IMR-90 (cell line): ENCODE data around the gene KRTAP4-8. TPM values are rescaled to one million over a fixed set of nuclear protein-coding genes. Genes with fewer than 3 reads are reported as not detected.
A peak's percentile ranks its signal among the peaks of the same experiment; 100 is the strongest.
"Not testable (repeated sequence)": the region's sequence is repeated elsewhere in the genome, so short reads cannot be mapped to it uniquely, and the experiment has no call there.

ENCODE experiments used
- ATAC-seq: fragments of 200-7000 bp; cut with Tn5 transposase; 2 replicates; pipeline ENCODE4 v1.9.1; 2020; ENCODE audit warnings: low read depth, mild to moderate bottlenecking, moderate library complexity
- BruUV-seq: library from RNA; stranded (reverse); fragments of 400-500 nt; replicated peaks from 2 replicates; lab custom pipeline; 2021; lab: Mats Ljungman, UMichigan
- CTCF ChIA-PET: fragments of 300-600 bp; formaldehyde crosslinking; extraction: SDS; loops from one replicate; lab custom pipeline; 2021; ENCODE audit warnings: antibody characterized with exemption; lab: Yijun Ruan, JAX
- POLR2A ChIA-PET: fragments of 300-600 bp; sonication (Branson Sonifier 250); formaldehyde crosslinking; loops from one replicate; lab custom pipeline; 2022; ENCODE audit warnings: antibody characterized with exemption; ENCODE audit not compliant: unreplicated experiment; lab: Charles Lee
- DNase-seq: peaks from one replicate; pipeline ENCODE4 v3.0.0; 2013
- H2AFZ ChIP-seq: replicated peaks from 2 replicates; pipeline ENCODE3; 2013; ENCODE audit warnings: low read length, mild to moderate bottlenecking; ENCODE audit not compliant: poor library complexity
- H2AK5ac ChIP-seq: 2 replicates; pipeline ENCODE4 v1.6.1; 2013; ENCODE audit warnings: low read depth, low read length, inconsistent platforms
- H2AK9ac ChIP-seq: replicated peaks from 2 replicates; pipeline ENCODE3; 2013; ENCODE audit warnings: mild to moderate bottlenecking, low read depth, low read length, moderate library complexity; ENCODE audit not compliant: poor library complexity
- H2BK120ac ChIP-seq: 2 replicates; pipeline ENCODE4 v1.6.1; 2013; ENCODE audit warnings: low read depth, low read length, inconsistent platforms
- H2BK15ac ChIP-seq: 3 replicates; pipeline ENCODE4 v1.6.1; 2013; ENCODE audit warnings: low read depth, low read length, inconsistent platforms
- H2BK20ac ChIP-seq: 2 replicates; pipeline ENCODE4 v1.6.1; 2013; ENCODE audit warnings: low read depth, mild to moderate bottlenecking, inconsistent platforms, low read length, moderate library complexity
- H2BK5ac ChIP-seq: 2 replicates; pipeline ENCODE4 v1.6.1; 2013; ENCODE audit warnings: mild to moderate bottlenecking, low read depth, low read length, inconsistent platforms; ENCODE audit not compliant: poor library complexity, severe bottlenecking
- H3K14ac ChIP-seq: replicated peaks from 2 replicates; pipeline ENCODE4 v1.6.1; 2013; ENCODE audit warnings: low read depth, low read length, inconsistent platforms
- H3K18ac ChIP-seq: 2 replicates; pipeline ENCODE4 v1.6.1; 2013; ENCODE audit warnings: low read depth, low read length, control low read depth
- H3K23ac ChIP-seq: 2 replicates; pipeline ENCODE4 v1.6.1; 2013; ENCODE audit warnings: low read depth, low read length, inconsistent platforms
- H3K27ac ChIP-seq: 2 replicates; pipeline ENCODE4 v1.5.1; 2013; ENCODE audit warnings: mild to moderate bottlenecking, control low read depth, low read length; ENCODE audit not compliant: insufficient read depth
- H3K27me3 ChIP-seq: 2 replicates; pipeline ENCODE4 v1.6.1; 2013; ENCODE audit warnings: low read length; ENCODE audit not compliant: control insufficient read depth, insufficient read depth
- H3K36me3 ChIP-seq: 2 replicates; pipeline ENCODE4 v1.6.1; 2013; ENCODE audit warnings: low read length, mixed read lengths; ENCODE audit not compliant: control insufficient read depth, insufficient read depth
- H3K4ac ChIP-seq: 2 replicates; pipeline ENCODE4 v1.6.1; 2013; ENCODE audit warnings: low read depth, low read length, inconsistent platforms
- H3K4me1 ChIP-seq: 2 replicates; pipeline ENCODE4 v1.6.1; 2013; ENCODE audit warnings: low read length, mixed read lengths; ENCODE audit not compliant: control insufficient read depth, insufficient read depth
- H3K4me2 ChIP-seq: 2 replicates; pipeline ENCODE4 v1.6.1; 2013; ENCODE audit warnings: low read depth, mild to moderate bottlenecking, control low read depth, low read length, moderate library complexity
- H3K4me3 ChIP-seq: 2 replicates; pipeline ENCODE4 v1.5.1; 2013; ENCODE audit warnings: low read depth, mild to moderate bottlenecking, control low read depth, low read length, moderate library complexity; ENCODE audit not compliant: insufficient read depth
- H3K56ac ChIP-seq: 2 replicates; pipeline ENCODE4 v1.6.1; 2013; ENCODE audit warnings: low read length, inconsistent platforms; ENCODE audit not compliant: insufficient read depth; ENCODE audit errors: extremely low read depth
- H3K79me1 ChIP-seq, 2 experiments: 2 replicates each; pipeline ENCODE4 v1.6.1; 2013; ENCODE audit warnings: low read length in 2 of 2, inconsistent platforms in 1 of 2, low read depth in 1 of 2
- H3K9ac ChIP-seq: 2 replicates; pipeline ENCODE4 v1.6.1; 2013; ENCODE audit warnings: low read depth, low read length, control low read depth
- H3K9me1 ChIP-seq: 2 replicates; pipeline ENCODE4 v1.6.1; 2013; ENCODE audit warnings: low read length, inconsistent platforms; ENCODE audit not compliant: insufficient read depth
- H3K9me3 ChIP-seq: 2 replicates; pipeline ENCODE4 v1.6.1; 2013; ENCODE audit warnings: low read length; ENCODE audit not compliant: control insufficient read depth, insufficient read depth
- H4K20me1 ChIP-seq: 2 replicates; pipeline ENCODE4 v1.6.1; 2013; ENCODE audit warnings: low read length, inconsistent platforms; ENCODE audit not compliant: insufficient read depth
- H4K5ac ChIP-seq: 2 replicates; pipeline ENCODE4 v1.6.1; 2013; ENCODE audit warnings: mild to moderate bottlenecking, low read depth, low read length, control low read depth
- H4K8ac ChIP-seq, 2 experiments: 2 replicates each; pipeline ENCODE4 v1.6.1; 2013; ENCODE audit warnings: low read depth in 2 of 2, low read length in 2 of 2, control low read depth in 1 of 2, inconsistent platforms in 1 of 2
- H4K91ac ChIP-seq: 2 replicates; pipeline ENCODE4 v1.6.1; 2013; ENCODE audit warnings: low read depth, low read length, inconsistent platforms; ENCODE audit not compliant: insufficient read depth
- FOS ChIP-seq: fragments of 150-350 bp; IDR thresholded peaks from 2 replicates; pipeline ENCODE4 v1.6.1; 2016; ENCODE audit warnings: low read depth, low read length
- WGBS, 2 experiments: methylation state at CpG; one replicate each; pipeline versions ENCODE4 v1.1.5 to v1.1.7; 2013; ENCODE audit warnings: missing lambda C conversion rate in 2 of 2; ENCODE audit not compliant: insufficient read length in 1 of 2; ENCODE audit errors: extremely low coverage in 2 of 2; 5-methylcytosine and 5-hydroxymethylcytosine counted together
- dilution Hi-C: fragments of 300-500 bp; cut with HindIII; formaldehyde crosslinking; loops from one replicate; pipeline ENCODE4 v1.14.3; 2018; ENCODE audit warnings: low sequenced_read_pairs; ENCODE audit not compliant: unreplicated experiment
- in situ Hi-C: fragments of 300-500 bp; cut with MboI; formaldehyde crosslinking; loops from 3 replicates; pipeline ENCODE4 v1.14.3; 2019; ENCODE audit warnings: low sequenced_read_pairs, inconsistent platforms, mixed read lengths
- intact Hi-C: fragments of 100-400 bp; cut with micrococcal nuclease; formaldehyde crosslinking; loops from 2 replicates; pipeline ENCODE4 v1.10.0; 2022
- polyA plus RNA-seq, 3 experiments: library from polyadenylated mRNA; depleted of rRNA; stranded (reverse); fragments of >200 nt; gene quantifications; 2 replicates each; pipeline ENCODE4 v1.2.3, GENCODE V29; 2012; ENCODE audit warnings: low replicate concordance in 1 of 3
- total RNA-seq: library from RNA; depleted of rRNA; stranded (reverse); fragments of >200 nt; gene quantifications from 2 replicates; pipeline ENCODE4 v1.2.3, GENCODE V29; 2012

The KRTAP4-8 gene
- total and polyA plus RNA-seq, 2 of the 4 experiments (the other 2 are of a cell fraction) = not detected

- H4K20me1 ChIP-seq, H3K27me3 ChIP-seq, H3K9me3 ChIP-seq, H2AK5ac ChIP-seq, H2AFZ ChIP-seq, H2BK20ac ChIP-seq, H3K14ac ChIP-seq, dilution Hi-C loops, H3K4me2 ChIP-seq, POLR2A ChIA-PET, H2BK15ac ChIP-seq, H2AK9ac ChIP-seq, H3K27ac ChIP-seq, intact Hi-C loops, H3K9ac ChIP-seq, H3K18ac ChIP-seq, H3K4me3 ChIP-seq, H3K9me1 ChIP-seq, H4K5ac ChIP-seq, in situ Hi-C loops, H4K91ac ChIP-seq, CTCF ChIA-PET, BruUV-seq, H3K23ac ChIP-seq, H3K4me1 ChIP-seq, H3K36me3 ChIP-seq, H3K4ac ChIP-seq, H3K79me1 ChIP-seq: not testable (repeated sequence)
- WGBS, 2 experiments = no CpG with 5 or more reads among the region's 2 CpGs
- peak overlapping the region in 1 of 2 experiments; percentile 49; a peak in 1 of 4 replicates for H4K8ac ChIP-seq
- TF ChIP-seq FOS = 0 out of 2 replicates have a peak, but pooled peaks have one; percentile 8
- peak overlapping the region; percentile 5; the same call in 1 of the 2 replicates for H2BK120ac ChIP-seq
- 0 out of 2 replicates have a peak overlapping the region, but pooled peaks have one; percentile 32 for H3K56ac ChIP-seq
- peak; percentile 77 for DNase-seq
- ATAC-seq = peak; percentile 81
- peak overlapping the region; percentile 94 for H2BK5ac ChIP-seq
Measured at GRCh38 chr17:41104386-41105038, 6.6 kb upstream of the KRTAP4-8 start.
